ENCODE data around the gene IHH.

Gene IHH

DNA sequence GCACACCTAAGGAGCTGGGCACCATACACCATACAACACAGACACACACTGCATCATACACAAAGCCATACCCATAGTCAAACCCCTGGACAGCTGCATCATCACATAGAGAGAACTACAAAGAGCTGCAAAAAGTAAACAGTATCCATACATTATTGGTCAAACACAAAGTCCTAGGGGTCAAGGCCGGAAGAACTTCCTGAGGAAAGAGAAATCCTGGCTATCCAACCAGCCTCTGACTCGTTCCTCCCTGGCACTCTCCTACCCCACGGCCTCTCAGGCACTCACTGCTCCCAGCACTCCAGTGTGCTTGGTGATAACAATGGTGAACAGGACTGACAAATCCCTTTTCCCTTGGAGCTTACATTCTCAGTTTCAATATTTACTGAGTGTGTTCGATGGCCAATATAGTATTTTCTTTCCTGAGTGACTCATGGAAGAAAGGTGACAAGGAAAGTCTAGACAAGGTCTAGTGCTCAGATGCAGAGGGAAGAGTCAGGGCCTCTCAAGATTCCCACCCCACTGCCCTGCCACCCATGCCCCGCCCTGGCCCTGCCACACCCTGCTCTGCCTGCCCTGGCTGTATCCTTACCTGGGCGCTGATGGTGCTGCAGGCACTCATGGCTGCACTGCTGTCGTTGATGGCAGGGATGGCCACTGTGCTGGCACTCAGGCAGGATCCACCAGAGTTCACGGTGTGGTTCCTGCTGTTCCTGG, 22.8 kb downstream of the IHH start:
- no peak for DNase-seq (ENCODE audit: low read depth)

DNA sequence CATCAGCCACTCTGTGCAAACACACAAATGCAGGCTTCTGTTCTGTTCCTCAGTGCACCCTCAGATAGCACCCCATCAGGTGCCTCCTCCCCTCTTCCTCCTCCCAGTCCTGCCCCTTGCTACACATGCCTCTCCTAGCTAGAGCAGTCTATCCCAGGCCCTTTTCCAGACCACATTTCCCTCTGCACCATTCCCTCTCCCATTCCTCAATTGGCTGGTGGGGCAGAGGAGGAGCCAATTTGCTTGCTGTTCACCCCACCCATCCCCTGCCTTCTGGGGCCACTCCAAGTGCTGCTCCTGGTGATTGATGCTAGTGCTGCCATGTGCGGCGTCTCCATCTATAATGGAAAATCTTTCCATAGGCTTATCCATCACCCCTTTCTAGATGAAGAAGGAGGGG, 24.8 kb downstream of the IHH start:
- DNase-seq (ENCODE audit: low read depth), result no peak

DNA sequence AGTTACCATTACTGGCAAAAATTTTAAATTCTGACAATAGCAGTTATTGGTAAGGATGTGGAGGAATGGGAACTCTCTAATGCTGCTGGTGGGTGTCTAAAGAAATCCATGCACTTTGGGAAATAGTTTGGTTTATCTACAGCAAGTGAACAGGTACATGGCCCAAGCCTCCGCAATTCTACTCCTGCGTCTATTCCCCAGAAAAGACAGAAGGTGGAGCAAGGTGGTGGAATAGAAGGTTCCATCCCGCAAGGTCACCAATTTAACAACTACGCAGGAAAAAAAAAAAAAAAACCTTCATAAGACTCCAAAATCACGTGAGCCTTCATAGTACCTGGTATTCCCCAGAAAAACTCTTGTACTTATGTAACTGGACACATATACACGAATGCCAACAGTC, 25.9 kb downstream of the IHH start:
- DNase-seq (ENCODE audit: low read depth), result no peak

DNA sequence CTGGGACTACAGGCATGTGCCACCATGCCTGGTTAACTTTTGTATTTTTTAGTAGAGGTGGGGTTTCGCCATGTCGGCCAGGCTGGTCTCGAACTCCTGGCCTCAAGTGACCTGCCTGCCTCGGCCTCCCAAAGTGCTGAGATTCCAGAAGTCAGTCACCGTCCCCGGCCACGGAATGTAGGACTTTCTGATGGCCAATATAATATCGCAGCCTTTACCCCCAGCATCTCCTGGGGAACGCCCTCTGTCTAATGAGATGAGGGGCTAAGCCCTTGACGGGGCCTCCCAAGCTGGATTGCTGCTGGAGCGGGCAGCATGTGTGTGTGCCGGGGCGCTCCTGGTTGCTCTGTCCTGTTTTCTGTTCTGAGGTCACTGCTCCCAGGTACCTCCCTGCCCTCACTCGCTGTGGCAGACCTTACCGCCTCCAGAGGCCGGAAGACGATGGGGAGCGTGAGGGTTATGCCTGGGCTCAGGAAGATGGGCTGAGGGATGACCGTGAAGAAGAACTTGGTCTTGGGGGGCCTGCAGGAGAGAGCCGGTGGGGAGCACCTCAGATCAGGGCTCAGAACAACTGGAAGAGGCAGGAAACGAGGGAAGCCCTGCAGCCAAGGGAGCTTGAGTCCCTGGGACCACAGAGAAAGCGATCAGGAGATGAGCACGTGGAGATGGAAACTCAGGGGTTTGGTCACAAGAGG, 28.5 kb downstream of the IHH start:
- no peak for DNase-seq (ENCODE audit: low read depth)

DNA sequence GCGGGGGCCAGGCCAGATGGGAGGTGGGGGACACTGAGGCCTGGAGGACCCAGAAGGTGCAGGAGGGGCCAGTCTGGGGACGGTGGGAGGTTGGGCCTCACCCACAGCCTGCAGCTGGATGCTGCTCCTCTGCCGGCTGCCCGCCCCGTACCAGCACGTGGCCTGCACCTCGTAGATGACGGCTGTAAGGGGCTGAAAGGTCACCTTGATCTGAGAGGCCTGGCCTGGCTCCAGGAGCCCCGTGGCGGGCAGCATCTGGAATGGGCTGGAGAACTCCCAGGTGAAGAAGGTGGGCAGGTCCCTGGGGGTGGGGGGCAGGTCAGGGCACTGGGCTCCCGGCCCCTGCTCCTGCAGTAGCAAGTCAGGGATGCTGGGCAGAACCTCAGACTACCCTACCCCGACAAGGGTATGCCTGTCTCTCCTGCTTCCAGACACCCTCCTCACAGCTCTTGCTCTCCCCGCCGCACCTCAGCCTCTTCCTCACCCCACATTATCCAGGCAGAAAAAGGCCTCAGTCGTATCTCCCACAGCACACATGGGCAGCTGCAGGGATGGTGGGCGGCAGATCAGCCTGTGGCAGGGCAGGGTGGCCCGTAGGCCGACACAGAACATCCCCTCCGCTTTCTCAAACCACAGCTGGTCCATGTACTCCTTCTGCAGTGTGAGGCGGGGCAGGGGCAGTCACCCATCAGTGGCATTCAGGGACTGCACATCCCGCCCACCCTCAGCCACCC, 29.5 kb downstream of the IHH start:
- no peak for DNase-seq (ENCODE audit: low read depth)

DNA sequence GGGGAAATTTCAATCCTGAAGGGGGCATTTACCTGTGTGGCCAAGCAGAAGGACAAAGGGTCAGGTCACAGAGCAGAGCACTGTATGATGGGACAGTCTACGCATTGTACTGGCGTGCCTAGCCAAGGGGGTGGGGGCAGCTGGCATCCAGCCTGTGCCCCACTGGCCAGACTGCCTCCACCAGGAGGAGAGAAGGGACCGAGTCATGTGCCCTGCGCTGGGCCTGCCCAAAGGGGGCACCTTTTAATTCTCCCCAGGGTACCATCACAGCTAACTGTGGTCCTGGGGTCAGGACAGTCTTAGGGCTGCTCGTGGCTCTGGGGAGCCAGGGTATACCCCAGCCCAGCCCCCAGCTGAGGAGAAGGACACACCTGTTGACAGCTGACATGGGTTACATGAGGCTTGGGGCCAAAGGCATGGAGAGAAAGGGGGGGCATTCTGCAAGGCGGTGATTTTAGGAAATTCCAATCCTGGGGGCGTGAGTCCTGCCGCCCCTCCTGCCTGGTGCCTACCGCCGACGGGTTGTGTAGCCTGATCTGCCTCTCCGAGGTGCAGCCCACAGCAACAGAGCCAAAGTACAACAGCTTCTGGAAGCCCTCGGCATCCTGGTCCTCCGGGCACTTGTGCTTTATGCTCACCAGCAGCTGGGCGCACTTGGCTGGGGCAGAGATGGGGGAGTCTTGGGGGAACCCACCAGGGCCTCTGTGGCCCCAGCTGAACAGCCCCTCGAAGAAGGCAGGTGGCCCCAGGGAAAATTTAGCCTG, 30.4 kb downstream of the IHH start:
- DNase-seq (ENCODE audit: low read depth), result no peak

DNA sequence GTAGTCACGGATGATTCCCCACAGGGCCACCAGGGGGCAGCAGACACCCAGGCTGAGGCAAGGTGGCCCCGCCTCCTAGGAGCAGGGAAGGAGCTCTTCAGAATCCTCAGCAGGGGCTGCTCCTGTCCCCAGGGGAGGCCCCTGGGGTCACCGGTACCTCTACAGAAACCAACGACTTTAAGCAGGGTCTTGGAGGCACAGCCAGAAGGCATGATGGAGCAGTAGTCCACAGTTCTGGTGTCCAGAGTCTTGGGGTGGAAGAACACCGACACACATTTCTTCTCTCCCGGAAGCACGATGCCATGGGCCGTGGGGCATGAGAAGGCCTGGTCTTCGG, 30.9 kb downstream of the IHH start:
- DNase-seq (ENCODE audit: low read depth), result peak; percentile 69

DNA sequence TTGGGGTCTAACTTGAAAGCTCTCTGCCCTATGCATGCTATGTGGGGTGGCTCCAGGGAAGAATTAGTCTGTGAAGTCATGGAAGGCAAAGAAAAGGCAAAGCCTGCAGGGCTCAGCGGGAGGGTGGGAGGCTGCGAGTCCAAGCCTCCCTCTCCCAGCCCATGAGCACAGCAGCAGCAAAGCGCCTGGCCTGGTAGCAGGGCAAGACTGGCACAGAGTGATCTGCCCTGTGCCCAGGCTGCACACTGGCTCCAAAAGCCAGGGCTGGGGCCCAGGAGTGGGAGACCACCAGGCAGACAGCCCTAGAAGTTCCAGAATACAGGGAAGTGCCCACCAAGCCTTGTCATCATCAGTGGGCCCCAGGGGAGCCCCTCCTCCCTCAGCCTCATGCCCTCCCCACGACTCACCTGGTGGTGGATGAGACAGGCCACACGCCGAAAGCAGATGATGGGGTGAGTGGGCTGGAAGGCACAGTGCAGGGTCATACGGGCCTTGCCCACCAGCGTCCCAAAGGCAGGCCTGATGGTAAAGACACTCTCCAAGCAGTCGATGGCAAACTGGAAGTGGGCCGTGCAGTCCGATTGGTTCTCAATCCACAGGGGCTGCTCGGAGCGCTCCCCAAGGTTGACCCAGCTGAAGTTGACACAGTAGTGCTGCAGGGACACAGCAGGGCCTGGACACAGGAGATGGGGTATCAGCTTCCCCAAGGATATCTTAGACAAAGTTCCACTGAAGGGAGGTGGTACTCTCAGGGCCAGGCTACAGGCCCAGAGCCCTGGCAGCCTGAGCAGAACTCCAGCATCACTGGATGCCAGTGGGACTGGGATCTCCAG, 31.5 kb downstream of the IHH start:
- DNase-seq (ENCODE audit: low read depth), result no peak

DNA sequence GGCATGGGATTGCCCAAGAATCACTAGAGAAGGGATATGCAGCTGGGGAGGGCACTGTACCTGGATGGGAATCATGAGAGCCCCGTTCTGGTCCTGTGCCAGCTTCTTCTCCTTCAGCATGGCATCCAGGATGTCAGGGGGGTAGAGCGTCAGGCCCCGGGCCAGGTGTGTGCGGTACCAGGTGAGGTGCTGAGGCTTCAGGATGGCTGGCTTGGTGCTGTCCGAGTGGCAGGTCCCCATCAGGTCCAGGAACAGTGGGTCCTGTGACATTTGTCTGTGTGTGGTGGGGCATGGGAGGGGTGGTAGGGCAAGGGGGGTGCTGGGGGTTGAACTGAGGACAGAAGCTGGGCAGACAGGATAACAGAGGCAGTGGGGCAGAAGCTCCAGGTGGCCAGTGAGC, 32.6 kb downstream of the IHH start:
- no peak for DNase-seq (ENCODE audit: low read depth)

DNA sequence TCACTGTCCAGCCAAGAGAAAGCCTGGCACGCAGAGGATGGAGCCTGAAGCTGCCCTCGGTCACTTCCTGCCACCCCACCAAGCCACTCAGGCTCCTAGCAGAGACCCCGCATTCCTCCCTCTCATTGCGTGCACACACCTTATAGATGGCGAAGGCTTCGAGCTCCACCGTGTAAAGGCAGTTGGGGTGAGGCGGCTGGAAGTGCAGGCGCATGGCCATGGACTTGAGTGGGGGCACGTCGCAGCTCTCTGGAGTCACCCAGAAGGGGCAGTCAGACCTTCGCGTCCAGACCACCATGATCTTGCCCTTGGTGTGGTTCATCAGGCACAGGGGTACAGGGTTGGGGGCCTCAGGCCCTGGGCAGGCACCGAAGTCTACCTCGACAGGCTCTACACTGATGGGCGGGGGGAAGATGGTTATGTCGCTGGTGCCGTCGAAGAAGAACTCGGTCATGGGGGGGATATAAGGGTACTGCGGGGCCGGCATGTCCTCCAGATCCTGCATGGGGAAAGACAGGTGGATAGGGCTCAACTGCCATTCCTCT, 33.1 kb downstream of the IHH start:
- DNase-seq (ENCODE audit: low read depth), result no peak

DNA sequence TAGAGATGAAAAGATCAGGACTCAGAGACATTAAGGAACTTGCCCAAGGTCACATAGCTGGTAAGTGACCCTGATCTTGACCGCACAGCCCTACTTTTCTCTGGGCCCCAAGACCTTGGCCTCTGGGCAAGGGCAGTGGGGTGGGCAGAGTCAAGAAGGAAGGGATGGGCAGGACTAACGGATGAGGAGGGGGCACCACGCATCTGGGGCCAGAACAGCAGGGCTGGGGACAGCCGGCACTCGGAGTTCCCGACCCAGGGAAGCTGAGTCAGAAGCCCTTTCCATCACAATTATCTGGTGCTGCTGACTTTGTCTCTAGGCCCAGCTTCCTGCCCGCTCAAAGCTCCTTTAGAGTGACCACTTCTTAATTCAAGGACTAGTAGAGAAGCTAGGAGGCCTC, 33.8 kb downstream of the IHH start:
- no peak for DNase-seq (ENCODE audit: low read depth)

DNA sequence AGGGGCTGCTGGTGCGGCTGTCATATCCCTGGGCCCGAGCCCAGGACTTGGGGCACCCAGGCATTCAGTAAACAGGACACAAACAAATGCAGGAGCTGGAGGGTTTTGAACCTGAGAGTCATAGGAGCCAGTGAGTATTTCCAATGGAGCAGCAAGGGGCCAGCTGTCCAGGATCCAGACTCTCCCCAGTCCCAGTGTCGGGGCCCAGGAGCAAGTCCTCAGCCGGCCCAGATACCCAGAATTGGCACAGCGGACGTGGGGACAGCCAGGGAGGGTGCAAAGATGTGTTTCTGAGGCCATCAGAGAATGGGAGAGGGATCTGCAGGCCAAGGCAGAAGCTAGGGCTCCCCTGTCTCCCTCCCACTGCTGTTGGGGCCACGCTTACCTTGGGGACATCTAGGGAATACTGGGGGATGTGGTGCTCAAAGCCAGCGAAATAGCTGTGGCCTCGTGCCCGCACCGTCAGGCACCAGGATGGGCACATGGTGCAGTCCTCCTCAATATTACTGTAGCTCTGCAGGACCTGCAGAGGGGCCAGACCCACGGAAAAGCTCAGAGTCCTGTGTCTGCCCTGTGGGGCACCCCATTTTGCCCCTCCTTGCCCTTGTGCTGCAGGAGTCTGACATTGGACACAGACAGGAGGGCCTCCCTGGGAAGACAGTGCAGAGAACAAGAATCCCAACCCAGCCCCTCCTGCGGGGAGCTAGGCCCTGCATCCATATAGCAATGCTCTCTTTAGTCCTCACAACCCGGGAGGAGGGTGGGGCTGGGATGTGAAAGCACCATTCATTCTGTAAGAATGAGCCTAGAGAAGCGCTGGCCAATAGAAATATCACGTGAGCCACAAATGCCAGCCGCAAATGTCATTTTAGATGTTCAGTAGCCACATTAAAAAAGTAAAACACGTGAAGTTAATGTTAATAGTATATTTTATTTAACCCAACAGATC, 34.8 kb downstream of the IHH start:
- no peak for DNase-seq (ENCODE audit: low read depth)

DNA sequence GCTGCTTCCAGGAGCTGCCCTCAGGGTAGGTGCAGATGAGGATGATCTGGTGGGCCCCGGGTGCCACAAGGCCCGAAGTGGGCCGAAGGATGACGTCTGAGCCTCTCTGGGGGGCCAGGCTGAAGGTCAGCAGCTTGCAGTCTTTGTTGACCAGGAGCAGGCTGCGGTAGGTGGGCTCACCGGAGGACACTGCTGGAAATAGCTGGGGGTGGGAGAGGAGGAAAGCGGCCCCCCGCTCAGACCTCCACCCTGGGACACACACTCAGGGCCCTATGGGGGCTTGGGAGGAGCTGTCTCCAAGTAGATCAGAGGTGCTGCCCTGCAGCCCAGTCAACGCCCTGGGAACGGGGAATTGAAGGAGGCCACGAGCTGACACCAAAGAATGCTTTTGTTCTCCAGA, 36.7 kb downstream of the IHH start:
- no peak for DNase-seq (ENCODE audit: low read depth)

DNA sequence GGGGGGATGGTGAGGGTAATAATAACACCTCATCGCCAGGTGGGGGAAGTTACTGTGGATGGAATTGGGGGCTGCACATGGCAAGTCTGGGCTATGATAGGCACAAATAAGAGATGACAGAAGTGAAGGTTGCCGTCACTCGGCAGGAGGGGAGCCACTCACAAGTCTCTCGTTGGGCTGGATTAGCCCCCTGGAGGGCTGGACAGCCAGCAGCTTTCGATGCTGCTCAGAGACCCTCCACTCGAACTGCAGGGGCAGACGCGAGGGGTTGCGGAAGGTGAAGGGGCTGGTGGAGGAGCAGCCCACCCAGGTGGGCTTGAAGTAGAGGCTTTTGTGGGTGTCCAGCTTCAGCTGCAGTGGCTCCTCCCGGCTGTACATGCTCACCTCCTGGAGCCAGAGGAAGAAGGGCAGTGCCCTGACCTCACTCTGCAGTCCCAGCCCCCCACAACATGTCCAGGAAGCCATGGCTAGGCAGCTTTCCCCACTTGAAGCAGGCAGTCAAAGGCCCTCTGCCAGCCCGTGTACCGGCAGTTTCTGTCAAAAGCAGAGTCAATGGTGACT, 37.6 kb downstream of the IHH start:
- DNase-seq (ENCODE audit: low read depth), result no peak

DNA sequence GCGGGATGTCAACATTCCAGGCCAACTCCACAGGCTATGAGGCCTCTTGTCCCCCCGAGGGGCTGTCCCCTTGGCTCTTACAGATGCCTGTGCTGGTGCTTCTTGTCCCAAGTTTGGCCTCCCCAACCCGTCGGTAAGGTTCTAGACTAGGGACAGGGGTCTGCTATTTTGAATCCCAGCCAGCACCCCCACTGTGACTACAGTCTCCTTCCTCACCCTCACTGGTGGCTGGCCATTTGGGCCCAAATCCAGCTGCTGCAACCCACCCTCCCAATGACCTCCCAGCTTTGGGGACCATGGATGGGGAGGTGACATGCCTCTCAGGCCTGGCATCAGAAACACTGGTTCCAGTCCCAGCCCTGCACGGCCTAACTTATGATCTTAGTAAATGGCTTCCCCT, 38.1 kb downstream of the IHH start:
- no peak for DNase-seq (ENCODE audit: low read depth)

DNA sequence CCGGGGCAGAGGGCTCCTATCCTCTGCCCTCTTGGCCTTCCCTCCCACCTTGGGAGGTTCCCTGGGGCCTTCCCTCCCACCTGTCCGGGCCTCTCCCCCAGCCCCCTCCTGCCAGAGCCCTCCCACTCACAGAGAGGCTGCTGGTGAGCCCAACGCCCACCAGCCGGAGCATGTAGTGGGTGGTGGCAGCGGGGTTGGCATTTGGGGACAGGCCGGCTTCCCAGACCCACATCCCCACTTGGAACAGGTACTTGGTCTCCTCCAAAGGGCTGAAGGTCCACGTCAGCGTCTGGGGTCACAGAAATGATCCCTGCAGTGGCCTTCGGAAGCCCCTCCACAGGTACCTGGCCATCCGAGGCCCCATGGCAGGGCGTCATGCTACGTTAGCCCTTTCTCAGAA, 38.7 kb downstream of the IHH start:
- no peak for DNase-seq (ENCODE audit: low read depth)

DNA sequence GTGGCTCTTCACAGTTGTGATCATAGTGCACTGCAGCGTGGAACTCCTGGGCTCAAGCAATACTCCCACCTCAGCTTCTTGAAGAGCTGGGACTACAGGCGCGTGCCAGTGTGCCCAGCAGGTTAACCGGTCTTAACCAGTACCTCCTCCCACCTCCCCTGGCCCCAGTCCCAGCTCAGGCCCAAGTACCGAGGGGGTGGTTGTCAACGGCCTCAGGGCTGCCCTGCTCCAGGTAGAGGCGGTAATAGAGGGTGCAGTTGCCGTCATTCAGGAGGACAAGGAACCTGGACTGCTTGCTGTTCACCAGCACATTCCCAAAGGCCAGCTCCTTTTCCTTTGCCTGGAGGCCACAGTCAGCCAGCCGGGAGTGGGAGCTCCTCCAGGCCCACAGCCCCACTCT, 39.1 kb downstream of the IHH start:
- no peak for DNase-seq (ENCODE audit: low read depth)

DNA sequence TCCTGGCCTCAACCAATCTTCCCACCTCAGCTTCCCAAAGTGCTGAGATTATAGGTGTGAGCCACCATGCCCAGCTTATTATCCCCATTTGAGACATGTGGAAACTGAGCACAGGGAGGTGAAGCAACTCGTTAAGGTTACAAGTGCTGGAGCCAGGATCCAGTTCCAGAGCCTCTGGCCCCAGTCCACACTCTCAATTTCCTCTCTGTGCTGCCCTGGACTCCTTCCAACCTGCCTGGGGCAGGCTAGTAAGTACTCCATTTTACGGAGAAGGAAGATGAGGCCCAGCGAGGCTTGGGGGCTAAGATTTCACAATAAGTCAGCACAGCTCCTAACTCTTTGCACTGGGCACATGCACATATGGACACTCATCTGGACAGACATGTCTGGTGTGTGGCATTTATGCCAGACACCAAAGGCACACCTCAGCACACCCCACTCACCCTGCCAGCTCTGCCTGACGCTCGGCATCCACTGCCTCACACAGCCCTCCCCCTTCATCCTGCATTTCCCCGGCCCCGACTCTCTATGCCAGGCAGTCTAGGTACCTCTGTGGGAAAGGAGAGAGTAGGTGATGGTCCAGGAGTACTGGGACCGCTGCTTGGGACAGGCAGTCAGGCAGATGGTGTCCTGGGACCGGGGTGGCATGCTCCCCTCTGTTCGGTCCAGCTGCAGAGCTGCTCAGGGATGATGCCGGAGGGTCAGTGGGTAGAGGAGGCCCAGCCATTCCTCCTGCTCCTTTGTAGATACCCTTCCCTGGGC, 39.9 kb downstream of the IHH start:
- no peak for DNase-seq (ENCODE audit: low read depth)

DNA sequence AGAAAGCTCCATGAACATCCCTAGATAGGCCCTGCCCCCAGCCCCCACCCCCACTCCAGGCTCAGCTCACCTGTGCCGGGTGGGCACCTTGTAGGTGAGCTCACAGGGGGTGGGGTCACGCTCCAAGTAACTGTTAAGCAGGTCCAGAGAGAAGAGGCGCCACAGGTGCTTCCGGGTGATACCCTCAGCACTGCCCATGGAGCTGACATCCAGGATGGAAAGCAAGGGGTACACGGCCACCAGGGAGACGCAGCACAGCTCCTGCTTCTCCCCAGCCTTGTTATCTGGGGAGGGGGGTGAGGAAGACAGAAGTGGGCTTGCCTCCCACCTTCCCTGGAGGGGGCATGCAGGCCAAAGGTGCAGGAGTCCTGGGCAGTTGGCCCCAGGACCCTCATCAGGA, 41.3 kb downstream of the IHH start:
- no peak for DNase-seq (ENCODE audit: low read depth)
